ENCODE data around the gene C1QL2.

Gene C1QL2

DNA sequence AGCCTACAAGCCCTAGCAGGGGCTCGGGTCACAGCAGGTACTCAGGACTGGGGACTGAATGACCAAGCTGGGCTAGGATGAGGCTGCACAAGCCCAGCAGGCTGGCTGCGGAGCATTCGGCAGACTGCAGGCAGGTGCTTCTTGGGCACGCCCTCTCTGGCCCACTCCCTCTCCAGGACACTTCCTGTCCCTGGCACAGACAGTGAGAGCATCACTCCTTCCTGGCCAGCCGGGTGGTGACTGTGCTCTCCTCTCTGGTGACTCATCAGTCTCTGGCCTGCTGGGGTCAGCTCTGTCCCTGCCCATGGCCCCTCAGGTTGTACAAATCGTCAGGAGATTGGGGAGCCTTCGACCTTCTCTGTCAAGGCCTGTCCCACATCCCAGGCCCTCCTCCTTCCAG lies 22.5 kb downstream of the C1QL2 start:
- DNase-seq, result no peak

- DNase-seq, result no peak
Observed at GRCh38 chr2:119134775-119135174, 23.8 kb downstream of the C1QL2 start.

DNA sequence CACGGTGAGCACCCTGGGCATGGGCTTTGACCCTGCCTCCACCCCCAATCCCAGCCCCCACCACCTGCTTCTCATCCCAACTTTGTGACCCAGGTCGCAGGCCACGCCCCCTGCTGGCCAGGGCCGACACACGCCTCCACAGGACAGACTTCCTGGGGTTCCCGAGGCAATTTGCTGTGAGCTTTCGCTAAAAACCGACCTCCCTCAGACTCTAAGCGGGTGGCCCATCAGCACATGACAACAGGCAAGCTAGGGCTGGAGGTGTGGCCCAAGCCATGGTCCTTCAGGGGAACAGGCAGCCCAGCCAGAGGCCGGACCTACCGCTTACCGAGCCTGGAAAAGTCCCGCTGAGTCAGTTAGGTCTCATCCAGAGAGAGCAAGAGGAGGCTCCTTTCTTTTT lies 31.9 kb downstream of the C1QL2 start:
- peak; percentile 60 for DNase-seq

DNA sequence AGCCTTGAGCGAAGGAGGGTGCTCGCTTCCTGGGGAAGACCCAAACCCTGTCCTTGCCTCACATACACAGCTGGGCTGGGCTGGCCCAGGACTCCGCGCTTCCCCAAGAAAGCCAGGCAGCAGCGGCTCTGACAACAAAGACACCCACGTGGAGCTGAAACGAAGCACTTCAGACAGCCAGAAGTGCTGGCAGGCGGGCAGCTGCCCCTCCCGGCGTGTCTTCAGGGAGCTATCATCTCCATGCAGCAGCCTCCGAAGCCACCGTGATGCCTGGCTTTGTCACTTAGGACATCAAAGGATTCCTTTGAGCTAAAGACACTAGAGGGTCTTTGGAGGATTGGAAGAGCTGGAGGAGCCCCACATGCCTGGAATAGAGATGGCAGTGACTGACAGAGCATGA lies 35.2 kb downstream of the C1QL2 start:
- DNase-seq, result no peak

DNA sequence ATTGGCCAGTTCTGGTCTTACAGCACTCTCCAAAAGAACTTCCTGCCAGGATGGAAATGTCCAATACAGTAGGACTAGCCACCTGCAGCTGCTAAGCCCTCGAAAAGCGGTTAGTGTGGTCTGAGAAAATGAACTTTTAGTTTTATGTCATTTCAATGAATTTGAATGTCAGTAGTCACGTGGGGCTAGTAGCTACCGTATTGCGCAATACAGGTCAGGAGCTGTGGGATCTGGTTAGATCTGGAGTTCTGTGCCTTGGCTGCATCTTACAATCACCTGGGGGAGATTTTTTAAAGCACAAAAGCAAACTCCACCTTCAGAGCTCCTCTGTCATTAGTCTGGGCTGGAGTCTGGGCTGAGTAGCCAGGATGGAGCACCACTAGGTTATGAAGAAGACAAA lies 35.9 kb downstream of the C1QL2 start:
- DNase-seq, result no peak

DNA sequence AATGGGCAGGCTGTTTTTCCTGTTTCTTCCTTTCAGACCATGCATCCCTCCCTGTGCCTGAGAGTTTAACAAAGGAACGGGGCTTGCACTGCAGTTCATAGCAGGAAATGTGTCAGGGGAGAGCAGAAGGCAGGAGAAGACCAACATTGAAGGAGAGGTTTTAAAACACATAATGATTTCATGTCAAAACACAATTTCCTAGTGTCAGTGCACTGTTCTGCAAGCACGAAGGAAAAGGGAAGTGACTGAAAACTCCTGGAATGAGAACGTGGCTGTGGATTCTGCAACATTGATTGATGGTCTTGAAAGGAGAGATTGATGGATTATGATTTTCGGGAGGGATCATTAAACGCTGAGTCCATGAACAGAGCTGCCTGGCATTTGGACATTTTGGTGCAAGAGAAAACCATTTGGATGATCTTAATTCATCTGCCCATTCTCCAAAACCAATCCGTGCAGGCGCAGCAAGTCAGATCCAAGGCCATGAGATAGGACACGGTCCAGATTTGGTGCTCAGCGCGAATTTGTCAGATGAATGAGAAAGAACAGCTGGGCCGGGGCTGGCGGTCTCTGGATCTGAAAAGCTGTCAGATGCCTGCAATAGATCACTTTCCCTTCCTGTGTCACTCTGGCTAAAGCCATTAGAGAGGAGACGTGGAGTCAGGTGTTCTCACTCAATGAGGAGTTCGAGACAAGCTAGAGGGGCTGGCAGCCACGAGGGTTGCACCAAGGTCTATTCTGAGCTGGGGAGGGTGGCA lies 38.4 kb downstream of the C1QL2 start:
- DNase-seq, result no peak

- DNase-seq, result peak; percentile 18
Observed at GRCh38 chr2:119119076-119119785, 39.3 kb downstream of the C1QL2 start.

GRCh38 chr2:119117891-119118882 lies 40.4 kb downstream of the C1QL2 start:
- DNase-seq, result no peak

DNA sequence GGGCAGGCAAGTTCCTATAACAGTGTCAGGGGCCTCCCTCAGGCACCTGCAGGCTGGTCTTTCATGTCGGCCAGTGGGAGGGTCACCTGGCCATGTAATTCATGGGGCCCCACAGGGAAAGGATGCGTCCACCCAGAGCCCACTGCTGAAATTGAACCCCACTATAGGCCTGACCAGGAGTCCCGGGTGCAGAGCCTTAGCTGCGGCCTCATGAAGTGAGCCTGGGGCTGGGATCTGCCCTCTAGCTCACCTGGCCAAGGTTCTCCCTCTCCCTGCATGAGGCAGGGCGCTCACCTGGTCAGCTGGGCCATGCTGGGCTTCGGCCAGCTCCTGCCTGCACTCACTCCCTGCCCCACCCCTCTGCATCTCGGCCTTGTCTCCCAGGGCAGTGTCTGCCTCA lies 41.1 kb downstream of the C1QL2 start:
- DNase-seq, result no peak

DNA sequence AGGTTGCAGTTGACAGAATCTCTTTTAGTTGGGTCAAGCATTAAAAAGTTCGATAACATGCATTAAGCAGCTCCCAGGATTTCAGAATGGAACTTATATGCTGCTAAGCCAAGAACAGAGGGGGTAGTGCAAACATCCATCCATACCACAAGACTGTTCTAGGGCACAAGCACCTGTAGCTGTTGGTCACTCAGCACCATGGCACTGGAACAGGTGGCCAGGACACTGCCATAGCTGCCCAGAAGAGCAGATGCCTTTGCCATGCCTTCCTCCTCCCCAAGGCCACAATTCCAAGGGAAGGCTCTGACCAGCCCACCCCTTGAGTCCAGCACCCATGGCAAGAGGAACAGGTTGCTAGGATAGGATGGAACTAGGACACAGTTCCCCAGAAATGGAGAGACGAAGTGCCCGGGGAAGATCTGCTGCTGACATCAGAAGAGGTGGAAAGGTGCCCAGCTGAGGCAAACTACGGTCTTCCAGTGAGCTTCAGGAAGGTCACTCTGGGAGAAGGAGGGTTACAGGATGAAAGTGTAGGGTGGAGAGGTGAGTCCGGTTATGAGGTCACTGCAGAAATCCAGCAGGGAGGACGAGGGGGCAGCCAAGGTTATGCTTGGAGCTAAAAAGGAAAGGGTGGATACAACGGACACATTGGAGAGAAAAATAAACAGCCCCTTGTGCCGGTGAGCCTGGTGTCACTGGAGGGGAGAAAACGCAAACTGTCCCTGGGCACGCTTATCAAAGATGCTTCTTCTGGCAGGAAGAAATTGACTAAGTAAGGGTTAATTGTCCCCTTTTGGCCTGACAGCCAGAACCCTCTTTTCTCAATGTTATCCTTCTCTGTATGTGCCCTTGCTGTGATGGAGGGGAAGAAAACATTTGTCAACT lies 41.9 kb downstream of the C1QL2 start:
- no peak for DNase-seq

DNA sequence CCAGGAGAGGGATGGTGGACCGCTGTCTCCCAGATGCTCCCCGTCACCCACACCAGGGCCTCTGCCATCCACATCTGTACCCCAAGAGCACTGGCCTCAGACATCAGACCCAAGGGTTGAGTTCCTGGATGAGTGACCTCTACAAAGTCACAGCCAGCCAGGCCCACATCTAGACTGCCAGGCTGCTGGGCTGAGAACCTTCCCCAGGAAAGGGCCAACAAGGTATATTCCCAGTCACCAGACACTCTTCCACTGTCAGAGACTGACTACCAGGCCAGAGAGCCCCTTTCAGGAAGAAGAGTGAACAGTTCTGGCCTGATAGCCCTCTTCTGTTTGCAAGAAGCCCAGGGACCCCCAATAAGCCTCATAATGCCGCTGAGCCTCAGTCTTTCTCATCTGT lies 44.3 kb downstream of the C1QL2 start:
- DNase-seq, result no peak

DNA sequence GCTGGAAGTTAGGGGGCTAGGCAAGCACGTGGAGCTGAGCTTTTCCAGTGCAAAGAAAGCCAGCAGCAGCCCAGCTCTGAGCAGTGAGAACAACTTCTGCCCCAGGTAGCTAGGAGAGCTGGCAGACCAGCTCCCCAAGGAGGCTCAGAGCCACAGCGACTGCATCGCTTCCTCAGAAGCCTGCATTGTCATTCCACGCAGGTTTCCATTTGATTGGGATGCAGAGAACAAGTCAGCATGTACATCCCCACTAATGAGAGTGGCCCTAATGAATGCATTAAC lies 45.1 kb downstream of the C1QL2 start:
- DNase-seq, result no peak

GRCh38 chr2:119112770-119113488 lies 45.6 kb downstream of the C1QL2 start:
- DNase-seq, result no peak

DNA sequence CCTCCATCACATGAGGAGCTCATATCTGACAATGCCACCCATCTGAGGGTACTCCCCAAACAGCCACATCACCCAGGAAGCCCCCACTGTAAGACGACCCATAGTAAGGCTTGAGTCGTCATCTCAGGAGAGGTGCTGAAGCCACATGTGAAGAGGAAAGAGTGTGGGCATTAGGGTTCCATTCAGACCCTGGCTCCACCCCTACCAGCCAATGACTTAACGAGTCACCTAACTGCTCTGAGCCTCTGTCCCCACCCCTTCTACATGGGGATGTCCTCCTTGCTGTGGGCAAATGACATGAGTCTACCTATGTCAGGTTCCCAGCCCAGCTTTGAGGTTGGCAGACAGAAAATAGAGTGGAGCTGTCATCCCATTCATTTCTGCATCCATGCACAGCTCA lies 46.3 kb downstream of the C1QL2 start:
- no peak for DNase-seq

- no peak for DNase-seq
Observed at GRCh38 chr2:119111115-119111975, 47.2 kb downstream of the C1QL2 start.

- no peak for DNase-seq
Observed at GRCh38 chr2:119109866-119110265, 48.7 kb downstream of the C1QL2 start.

GRCh38 chr2:119108186-119108585 lies 50.4 kb downstream of the C1QL2 start:
- no peak for DNase-seq

GRCh38 chr2:119106301-119106897 lies 52.2 kb downstream of the C1QL2 start:
- DNase-seq, result peak; percentile 74
